Omental fat pad (tissue), 4 donors: Measurements from ENCODE around the gene PROZ. TPM values are rescaled to one million over a fixed set of nuclear protein-coding genes. Genes with fewer than 3 reads are reported as not detected.

Experiments
- ATAC-seq: fragments of 150-250 bp; one replicate; pipeline ENCODE4 v1.9.1; 2016; ENCODE audit warnings: mild to moderate bottlenecking, moderate library complexity; ENCODE audit not compliant: low FRiP score
- DNase-seq: peaks from one replicate; pipeline ENCODE4 v3.0.0-alpha.2; 2019; ENCODE audit warnings: low spot score
- total RNA-seq, 4 donors: library from RNA; depleted of rRNA; stranded (reverse); fragments of >200 nt; gene quantifications; one replicate each; pipeline ENCODE4 v1.1.0, GENCODE V29; 2016
- TF ChIP-seq, protein P1 (sequence below), 3 donors: fragments of 450-650 bp; IDR thresholded peaks; one replicate each; pipeline ENCODE4 v1.5.1; 2016 to 2017; ENCODE audit warnings: antibody characterized with exemption in 3 of 3, mild to moderate bottlenecking in 3 of 3, moderate library complexity in 2 of 3

PROZ gene
- total RNA-seq, 4 donors from 2014 or later = not detected

DNA sequence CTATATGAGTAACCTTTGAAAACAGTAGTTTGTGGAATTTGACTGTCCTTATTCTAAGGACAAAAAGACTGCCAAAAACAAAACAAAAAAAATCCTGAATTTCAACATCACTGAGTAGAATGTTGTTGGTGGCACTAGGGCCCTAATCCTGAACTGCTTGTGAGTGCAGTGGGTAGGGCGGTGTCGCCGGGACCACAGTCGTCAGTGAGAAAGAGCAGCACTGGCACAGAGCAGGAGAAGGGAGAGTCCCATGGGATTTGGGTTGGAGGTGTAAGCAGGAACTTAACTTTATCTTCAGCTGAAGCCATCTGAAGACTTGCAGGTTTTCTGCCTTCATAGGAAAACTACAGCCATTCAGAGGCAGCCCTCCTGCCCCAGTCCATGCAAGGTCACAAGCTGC lies 44.5 kb downstream of the PROZ start:
- TF ChIP-seq, protein P1, sequence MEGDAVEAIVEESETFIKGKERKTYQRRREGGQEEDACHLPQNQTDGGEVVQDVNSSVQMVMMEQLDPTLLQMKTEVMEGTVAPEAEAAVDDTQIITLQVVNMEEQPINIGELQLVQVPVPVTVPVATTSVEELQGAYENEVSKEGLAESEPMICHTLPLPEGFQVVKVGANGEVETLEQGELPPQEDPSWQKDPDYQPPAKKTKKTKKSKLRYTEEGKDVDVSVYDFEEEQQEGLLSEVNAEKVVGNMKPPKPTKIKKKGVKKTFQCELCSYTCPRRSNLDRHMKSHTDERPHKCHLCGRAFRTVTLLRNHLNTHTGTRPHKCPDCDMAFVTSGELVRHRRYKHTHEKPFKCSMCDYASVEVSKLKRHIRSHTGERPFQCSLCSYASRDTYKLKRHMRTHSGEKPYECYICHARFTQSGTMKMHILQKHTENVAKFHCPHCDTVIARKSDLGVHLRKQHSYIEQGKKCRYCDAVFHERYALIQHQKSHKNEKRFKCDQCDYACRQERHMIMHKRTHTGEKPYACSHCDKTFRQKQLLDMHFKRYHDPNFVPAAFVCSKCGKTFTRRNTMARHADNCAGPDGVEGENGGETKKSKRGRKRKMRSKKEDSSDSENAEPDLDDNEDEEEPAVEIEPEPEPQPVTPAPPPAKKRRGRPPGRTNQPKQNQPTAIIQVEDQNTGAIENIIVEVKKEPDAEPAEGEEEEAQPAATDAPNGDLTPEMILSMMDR (IDR thresholded peaks at IDR 0.05) = no peak
- DNase-seq = no peak
- no peak for ATAC-seq

DNA sequence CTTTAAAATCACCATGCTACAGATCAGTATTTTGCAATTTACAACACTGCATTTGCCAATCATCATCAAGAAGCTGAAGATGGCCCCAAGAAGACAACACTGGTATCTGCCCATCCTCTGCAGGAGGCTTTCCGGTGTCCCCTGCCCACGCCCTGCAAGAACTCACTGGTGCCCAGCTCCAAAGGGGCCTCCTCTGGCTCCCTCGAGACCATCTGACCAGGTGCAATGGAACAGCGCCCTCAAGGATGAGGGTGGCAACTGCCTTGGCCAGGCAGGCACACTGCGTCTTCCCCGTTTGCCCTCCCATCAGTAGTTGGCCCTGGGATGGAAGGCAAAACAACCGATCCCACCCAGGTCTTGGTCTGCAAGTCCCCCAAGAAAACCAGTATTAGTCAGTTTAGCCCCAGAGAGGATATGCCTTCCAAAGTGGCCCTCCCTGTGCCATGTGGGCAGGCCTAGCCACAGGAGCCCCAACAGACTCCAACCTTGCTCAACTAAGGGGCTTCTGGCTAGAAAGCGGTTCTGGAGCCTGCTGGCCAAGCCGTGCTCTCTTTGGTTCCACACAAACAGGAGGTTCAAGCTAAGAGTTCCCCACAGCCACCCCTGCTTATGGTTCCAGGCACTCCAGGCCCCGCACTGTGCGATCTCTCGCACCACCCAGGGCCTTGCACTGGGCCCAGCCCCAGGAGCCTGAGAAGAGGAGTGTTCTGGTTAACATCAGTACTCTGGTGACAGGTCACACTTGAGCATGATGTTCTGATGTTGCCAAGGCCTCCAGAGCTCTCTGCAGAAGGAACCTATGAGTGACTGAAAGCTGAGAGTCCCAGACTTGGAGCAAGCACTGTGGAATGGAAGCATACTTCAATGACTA lies 45.3 kb downstream of the PROZ start:
- DNase-seq = no peak
- ATAC-seq = no peak
- TF ChIP-seq, protein P1 (IDR thresholded peaks at IDR 0.05) = no peak

DNA sequence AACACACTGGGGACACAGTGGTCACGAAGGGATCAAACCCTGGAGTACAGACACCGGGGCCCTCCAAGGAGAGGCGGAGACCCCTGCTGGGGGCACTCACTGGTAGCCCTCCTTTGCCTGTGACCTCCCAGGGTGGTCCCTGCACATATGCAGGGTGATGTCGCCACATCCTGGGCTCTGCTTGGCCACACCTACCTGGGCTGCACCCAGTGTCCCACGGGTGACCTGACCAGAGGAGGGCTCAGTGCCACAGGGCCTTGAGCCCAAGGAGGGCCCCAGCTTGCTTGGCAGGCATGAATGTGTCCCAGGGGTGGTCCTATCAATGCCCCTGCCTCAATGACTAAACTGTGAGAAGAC lies 45.9 kb downstream of the PROZ start:
- TF ChIP-seq, protein P1 (IDR thresholded peaks at IDR 0.05) = no peak
- DNase-seq (no peak), ATAC-seq (no peak)

DNA sequence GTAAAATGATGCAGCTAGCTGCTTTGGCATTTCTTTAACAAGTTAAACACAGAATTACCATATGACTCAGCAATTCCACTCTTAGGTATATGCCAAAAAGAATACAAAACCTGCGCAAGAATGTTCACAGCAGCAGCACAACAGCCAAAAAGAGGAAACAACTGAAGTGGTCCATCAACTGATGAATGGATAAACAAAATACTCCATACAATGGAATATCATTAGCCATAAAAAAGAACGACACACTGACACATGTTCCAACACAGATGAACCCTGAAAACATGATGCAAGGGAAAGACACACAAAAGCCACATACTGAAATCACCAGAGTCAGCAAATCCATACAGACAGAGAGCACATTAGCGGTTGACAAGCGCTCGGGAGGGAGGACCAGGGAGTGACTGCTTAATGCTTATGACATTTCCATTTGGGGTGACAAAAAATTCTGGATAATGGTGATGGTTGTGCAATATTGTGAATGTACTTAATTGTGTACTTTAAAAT lies 47.0 kb downstream of the PROZ start:
- DNase-seq = no peak
- TF ChIP-seq, protein P1 (IDR thresholded peaks at IDR 0.05) = no peak
- no peak for ATAC-seq

DNA sequence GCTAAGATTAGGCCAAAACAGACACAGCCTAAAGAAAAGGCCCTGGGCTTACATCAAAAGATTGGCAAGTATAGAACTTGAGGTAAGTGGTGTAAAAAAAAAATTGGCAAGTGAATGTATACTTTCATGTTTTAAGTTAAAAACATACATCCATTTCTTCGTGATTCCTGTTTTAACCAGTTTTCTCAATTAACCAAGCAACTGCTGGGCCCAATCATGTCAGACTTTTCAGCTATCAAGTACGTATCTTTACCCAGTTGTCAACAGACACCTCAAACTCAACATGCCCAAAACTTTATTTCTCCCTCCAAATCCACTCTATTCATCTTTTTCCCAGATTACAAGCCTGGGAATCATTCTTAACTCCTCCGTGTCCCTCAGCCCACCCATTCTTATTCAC lies 49.0 kb downstream of the PROZ start:
- no peak for ATAC-seq
- TF ChIP-seq, protein P1 (IDR thresholded peaks at IDR 0.05) = no peak
- DNase-seq = no peak

DNA sequence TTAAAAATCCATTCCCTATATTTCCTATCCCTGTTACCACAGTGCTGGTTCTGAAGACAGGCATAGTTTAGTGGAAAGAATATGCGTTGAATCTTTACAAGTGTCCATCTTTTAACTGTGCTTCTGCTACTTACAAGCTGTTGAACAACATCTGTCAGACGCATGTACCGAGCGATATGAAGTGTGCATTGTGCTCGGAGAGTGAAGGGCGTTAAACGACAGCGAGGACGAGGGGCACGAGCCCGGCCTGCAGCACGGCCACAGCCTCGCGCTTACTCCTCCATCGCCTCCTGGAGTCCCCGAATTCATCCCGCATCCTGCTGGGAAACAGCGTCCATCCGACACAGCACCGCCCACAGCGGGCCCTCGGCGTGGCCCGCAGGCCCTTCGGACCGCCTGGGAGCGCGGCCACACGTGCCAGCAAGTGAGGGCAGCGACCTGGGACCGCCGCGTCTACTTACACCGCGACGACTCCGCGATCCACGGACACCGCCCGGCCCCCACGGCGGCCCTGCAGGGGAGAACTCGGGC lies 49.5 kb downstream of the PROZ start:
- DNase-seq (no peak), ATAC-seq (peak; percentile 60)
- TF ChIP-seq, protein P1 (IDR thresholded peaks at IDR 0.05) = no peak
